Ascending aorta (tissue), 2 donors: Measurements from ENCODE around the gene PTPRN2. TPM values are rescaled to one million over a fixed set of nuclear protein-coding genes. Genes with fewer than 3 reads are reported as not detected.
"Not testable (repeated sequence)": the region's sequence is repeated elsewhere in the genome, so short reads cannot be mapped to it uniquely, and the experiment has no call there.

Experiments used
- DNase-seq, 2 donors: peaks; one replicate each; pipeline ENCODE4 v3.0.0-alpha.2; 2019; ENCODE audit warnings: low spot score in 2 of 2
- H3K27ac ChIP-seq, 2 donors: fragments of 200-600 bp; sonication (generic); one replicate each; pipeline ENCODE4 v1.5.1; 2016 to 2017; ENCODE audit warnings: mild to moderate bottlenecking in 1 of 2
- H3K27me3 ChIP-seq: fragments of 200-600 bp; sonication (generic); one replicate; pipeline ENCODE4 v1.5.1; 2017
- H3K36me3 ChIP-seq, 2 donors: fragments of 200-600 bp; sonication (generic); one replicate each; pipeline ENCODE4 v1.5.1; 2016
- H3K4me1 ChIP-seq, 2 donors: fragments of 200-600 bp; sonication (generic); one replicate each; pipeline ENCODE4 v1.5.1; 2016 to 2017; ENCODE audit warnings: mild to moderate bottlenecking in 1 of 2
- H3K4me3 ChIP-seq, 2 donors: fragments of 200-600 bp; sonication (generic); one replicate each; pipeline ENCODE4 v1.5.1; 2016 to 2017; ENCODE audit warnings: mild to moderate bottlenecking in 1 of 2
- H3K9me3 ChIP-seq, 2 donors: fragments of 200-600 bp; sonication (generic); one replicate each; pipeline ENCODE4 v1.5.1; 2016
- intact Hi-C: fragments of 100-400 bp; cut with DNase I; formaldehyde crosslinking; loops from one replicate; pipeline ENCODE4 v1.15.1; 2023
- total RNA-seq: library from RNA; depleted of rRNA; stranded (reverse); fragments of >200 nt; gene quantifications from one replicate; pipeline ENCODE4 v1.1.0, GENCODE V29; 2016
- TF ChIP-seq, protein P1 (sequence below), 3 experiments: fragments of 200-600 bp in 2 of 3; fragments of 450-650 bp in 1 of 3; sonication (generic) in 2 of 3; IDR thresholded peaks; one replicate each; pipeline ENCODE4 v1.5.1; 2016 to 2019; ENCODE audit warnings: antibody characterized with exemption in 3 of 3, mild to moderate bottlenecking in 1 of 3, moderate library complexity in 1 of 3

The PTPRN2 gene
- total RNA-seq, 1 donor from 2014 or later: 7.3 TPM

DNA sequence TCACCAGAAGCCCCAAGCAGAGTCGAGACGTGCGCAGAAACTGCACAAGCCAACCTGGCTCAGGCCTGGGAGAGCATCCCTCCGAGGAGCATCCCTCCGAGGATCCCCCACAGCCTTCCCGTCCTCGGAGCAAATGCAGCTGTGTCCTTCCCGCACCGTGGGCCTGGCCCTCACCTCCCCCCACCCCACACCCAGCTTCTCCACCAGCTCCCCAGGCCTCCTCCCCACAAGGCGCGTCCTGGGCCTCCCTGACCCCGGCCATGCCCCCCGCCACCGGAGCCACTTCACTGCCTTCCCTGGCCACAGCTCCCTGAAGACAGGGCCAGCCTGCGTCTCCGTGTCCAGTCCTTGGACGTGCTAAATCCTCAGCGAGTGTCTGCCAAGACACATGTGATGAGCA is 60.6 kb downstream of the PTPRN2 start:
- intact Hi-C loops: no loop called here
- no peak for DNase-seq
- no peaks in the 10 kb centered on the region for H3K9me3 ChIP-seq
- H3K4me3 ChIP-seq: no peak overlapping the region
- H3K36me3 ChIP-seq: no peaks in the 10 kb centered on the region
- H3K4me1 ChIP-seq: no peaks in the 10 kb centered on the region
- H3K27ac ChIP-seq: no peak overlapping the region
- H3K27me3 ChIP-seq: no peaks in the 10 kb centered on the region
- TF ChIP-seq, protein P1, sequence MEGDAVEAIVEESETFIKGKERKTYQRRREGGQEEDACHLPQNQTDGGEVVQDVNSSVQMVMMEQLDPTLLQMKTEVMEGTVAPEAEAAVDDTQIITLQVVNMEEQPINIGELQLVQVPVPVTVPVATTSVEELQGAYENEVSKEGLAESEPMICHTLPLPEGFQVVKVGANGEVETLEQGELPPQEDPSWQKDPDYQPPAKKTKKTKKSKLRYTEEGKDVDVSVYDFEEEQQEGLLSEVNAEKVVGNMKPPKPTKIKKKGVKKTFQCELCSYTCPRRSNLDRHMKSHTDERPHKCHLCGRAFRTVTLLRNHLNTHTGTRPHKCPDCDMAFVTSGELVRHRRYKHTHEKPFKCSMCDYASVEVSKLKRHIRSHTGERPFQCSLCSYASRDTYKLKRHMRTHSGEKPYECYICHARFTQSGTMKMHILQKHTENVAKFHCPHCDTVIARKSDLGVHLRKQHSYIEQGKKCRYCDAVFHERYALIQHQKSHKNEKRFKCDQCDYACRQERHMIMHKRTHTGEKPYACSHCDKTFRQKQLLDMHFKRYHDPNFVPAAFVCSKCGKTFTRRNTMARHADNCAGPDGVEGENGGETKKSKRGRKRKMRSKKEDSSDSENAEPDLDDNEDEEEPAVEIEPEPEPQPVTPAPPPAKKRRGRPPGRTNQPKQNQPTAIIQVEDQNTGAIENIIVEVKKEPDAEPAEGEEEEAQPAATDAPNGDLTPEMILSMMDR (IDR thresholded peaks at IDR 0.05): no peak

DNA sequence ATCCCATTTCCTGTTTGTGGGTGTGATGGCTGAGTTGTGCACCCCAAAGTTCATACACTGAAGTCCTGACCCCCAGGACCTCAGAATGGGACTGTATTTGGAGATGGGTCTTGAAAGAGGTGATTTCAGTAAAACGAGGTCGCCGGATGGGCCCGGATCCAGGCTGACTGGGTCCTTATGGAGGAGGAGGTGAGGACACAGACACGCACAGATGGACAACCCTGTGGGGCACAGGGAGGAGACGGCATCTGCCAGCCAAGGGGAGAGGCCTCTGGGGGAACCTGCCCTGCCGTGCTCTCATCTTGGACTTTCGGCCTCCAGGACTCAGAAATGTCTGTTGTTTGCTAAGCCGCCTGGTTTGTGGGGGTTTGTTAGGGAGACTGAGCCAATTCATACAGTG is 61.1 kb downstream of the PTPRN2 start:
- no peak for DNase-seq
- intact Hi-C loops: no loop called here
- H3K27me3 ChIP-seq: no peaks in the 10 kb centered on the region

DNA sequence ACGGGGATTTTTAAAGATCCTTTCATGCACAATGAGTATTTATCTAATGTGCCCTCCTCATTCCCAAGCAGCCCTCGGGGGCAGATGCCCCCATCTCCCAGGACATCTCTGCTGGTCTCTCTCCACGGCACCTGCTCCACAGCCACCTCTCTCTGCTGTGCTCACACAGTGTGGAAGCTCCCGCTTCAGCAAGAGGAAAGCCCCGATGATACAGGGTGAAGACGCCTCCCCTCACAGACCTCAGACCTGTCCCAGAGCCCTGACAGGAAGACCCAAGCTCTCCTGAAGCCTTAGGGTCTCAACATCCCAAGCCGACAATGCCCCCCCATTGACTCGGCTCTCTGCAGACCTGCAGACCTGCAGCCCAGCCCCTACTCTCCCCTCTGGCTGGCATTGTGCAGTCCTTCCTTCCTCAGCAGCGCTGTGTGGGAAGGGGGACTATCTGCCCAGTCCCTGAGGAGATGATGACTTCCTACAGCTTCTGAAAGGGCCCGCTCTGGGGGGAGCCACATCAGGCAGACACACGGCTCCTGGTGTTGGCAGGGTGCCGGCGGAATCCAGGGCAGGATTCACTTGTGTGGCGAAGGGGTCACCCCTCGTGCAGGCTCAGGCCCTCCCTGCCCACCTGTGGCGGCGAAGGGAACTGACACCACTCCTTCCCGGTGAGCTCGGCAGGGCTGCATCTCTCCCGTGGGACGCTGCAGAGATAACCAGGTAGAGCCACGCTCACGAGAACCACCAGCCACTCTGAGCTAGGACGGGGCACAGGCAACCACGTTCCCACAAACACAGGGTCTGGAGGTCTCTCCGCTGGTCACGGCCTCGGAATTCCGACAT is 61.8 kb downstream of the PTPRN2 start:
- Histone ChIP-seq H3K4me3 (no peak overlapping the region), H3K27ac (no peak overlapping the region), H3K27me3 (no peaks in the 10 kb centered on the region), H3K4me1 (no peaks in the 10 kb centered on the region), H3K9me3 (no peaks in the 10 kb centered on the region), H3K36me3 (no peaks in the 10 kb centered on the region)
- intact Hi-C loops: no loop called here
- TF ChIP-seq, protein P1 (IDR thresholded peaks at IDR 0.05): no peak
- DNase-seq: no peak

More for the DNA sequence above, 61.1 kb downstream of the PTPRN2 start:
- TF ChIP-seq, protein P1 (IDR thresholded peaks at IDR 0.05): no peak
- Histone ChIP-seq H3K27ac (no peak overlapping the region), H3K4me3 (no peak overlapping the region), H3K4me1 (no peaks in the 10 kb centered on the region), H3K36me3 (no peaks in the 10 kb centered on the region), H3K9me3 (no peaks in the 10 kb centered on the region)

DNA sequence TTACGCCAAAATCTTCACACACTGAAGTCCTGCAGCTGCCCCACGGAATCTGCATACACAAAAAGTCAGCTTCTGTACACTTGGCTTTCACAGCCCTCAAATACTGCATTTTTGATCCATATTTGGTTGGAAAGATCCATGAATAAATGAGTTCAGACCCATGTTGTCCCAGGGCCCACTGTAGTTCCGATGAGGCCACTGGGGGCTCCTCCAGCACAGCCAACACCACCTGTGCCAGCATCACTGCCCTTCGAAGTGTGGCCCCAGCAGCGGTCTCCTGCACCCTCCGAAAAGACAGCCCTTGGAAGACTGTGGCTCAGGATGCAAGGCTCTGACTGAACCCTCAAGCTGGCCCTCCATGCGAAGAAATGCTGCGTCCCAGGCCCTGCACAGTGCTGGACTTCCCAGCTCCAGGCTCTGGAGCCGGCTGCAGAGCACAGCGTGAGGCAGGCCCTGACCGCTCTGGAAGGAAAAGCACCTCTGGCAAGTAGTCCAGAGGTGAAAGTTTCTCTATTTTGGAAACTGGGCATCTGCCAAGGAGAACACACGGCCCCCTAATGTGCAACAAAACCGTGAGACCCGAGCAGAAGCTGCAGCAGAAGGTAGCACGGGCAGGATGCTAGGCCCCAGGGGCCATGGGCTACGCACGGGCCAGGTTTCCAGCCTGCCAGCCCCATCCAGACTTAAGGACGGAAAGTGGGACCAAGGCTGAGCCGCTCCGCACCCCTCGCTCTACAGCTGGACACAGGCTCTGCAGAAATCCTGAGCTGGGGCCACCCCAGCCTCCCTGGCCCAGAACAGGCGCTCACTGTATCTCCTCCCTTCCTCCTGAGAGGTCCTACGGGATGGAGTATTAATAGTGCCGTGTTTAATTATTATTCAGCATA is 62.6 kb downstream of the PTPRN2 start:
- H3K27me3 ChIP-seq: no peaks in the 10 kb centered on the region
- H3K36me3 ChIP-seq: no peaks in the 10 kb centered on the region
- DNase-seq: no peak
- H3K4me3 ChIP-seq: no peak overlapping the region
- TF ChIP-seq, protein P1 (IDR thresholded peaks at IDR 0.05): no peak
- H3K4me1 ChIP-seq: no peaks in the 10 kb centered on the region
- H3K9me3 ChIP-seq: no peaks in the 10 kb centered on the region
- intact Hi-C loops: no loop called here
- H3K27ac ChIP-seq: no peak overlapping the region

DNA sequence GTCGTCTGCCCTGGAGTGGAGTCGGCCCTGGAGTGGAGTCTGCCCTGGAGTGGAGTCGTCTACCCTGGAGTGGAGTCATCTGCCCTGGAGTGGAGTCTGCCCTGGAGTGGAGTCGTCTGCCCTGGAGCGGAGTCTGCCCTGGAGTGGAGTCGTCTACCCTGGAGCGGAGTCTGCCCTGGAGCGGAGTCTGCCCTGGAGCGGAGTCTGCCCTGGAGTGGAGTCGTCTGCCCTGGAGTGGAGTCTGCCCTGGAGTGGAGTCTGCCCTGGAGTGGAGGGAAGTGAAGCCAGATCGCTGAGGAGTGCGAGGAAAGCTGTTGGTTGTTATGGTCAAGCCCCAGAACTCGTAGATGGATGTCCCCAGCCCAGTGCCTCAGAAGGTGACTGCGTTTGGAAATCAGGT is 63.3 kb downstream of the PTPRN2 start:
- not testable (repeated sequence) for H3K36me3 ChIP-seq

DNA sequence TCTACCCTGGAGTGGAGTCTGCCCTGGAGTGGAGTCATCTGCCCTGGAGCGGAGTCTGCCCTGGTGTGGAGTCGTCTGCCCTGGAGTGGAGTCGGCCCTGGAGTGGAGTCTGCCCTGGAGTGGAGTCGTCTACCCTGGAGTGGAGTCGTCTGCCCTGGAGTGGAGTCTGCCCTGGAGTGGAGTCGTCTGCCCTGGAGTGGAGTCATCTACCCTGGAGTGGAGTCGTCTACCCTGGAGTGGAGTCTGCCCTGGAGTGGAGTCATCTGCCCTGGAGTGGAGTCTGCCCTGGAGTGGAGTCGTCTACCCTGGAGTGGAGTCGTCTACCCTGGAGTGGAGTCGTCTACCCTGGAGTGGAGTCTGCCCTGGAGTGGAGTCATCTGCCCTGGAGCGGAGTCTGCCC is 63.7 kb downstream of the PTPRN2 start:
- DNase-seq, intact Hi-C loops: not testable (repeated sequence)

More for the DNA sequence above, 63.3 kb downstream of the PTPRN2 start:
- DNase-seq, H3K27ac ChIP-seq, H3K9me3 ChIP-seq, H3K4me1 ChIP-seq, H3K27me3 ChIP-seq, intact Hi-C loops, H3K4me3 ChIP-seq: not testable (repeated sequence)

DNA sequence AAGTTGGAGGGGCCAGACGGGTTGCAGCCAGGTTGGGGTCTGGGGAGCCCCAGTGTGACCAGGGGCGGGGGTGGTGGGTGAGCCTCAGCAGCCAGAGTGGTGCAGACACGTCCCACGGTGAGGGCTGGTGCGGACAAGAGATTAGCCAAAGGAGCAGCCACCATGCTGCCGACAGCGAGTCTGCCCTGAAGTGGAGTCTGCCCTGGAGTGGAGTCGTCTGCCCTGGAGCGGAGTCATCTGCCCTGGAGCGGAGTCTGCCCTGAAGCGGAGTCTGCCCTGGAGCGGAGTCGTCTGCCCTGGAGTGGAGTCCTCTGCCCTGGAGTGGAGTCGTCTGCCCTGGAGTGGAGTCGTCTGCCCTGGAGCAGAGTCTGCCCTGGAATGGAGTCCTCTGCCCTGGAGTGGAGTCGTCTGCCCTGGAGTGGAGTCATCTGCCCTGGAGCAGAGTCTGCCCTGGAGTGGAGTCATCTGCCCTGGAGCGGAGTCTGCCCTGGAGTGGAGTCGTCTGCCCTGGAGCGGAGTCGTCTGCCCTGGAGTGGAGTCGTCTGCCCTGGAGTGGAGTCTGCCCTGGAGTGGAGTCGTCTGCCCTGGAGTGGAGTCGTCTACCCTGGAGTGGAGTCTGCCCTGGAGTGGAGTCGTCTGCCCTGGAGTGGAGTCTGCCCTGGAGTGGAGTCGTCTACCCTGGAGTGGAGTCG is 64.3 kb downstream of the PTPRN2 start:
- DNase-seq, H3K4me1 ChIP-seq, H3K4me3 ChIP-seq, H3K9me3 ChIP-seq, intact Hi-C loops, H3K36me3 ChIP-seq, H3K27me3 ChIP-seq, H3K27ac ChIP-seq: not testable (repeated sequence)

More for the DNA sequence above, 63.7 kb downstream of the PTPRN2 start:
- not testable (repeated sequence) for H3K27me3 ChIP-seq, H3K27ac ChIP-seq, H3K36me3 ChIP-seq, H3K9me3 ChIP-seq, H3K4me1 ChIP-seq, H3K4me3 ChIP-seq

DNA sequence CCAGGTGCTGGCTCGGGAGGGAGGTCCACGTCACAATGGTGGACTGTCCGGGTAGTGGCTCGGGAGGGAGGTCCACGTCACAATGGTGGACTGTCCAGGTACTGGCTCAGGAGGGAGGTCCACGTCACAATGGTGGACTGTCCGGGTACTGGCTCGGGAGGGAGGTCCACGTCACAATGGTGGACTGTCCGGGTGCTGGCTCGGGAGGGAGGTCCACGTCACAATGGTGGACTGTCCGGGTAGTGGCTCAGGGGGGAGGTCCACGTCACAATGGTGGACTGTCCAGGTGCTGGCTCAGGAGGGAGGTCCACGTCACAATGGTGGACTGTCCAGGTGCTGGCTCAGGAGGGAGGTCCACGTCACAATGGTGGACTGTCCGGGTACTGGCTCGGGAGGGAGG is 65.8 kb downstream of the PTPRN2 start:
- H3K9me3 ChIP-seq, DNase-seq, H3K36me3 ChIP-seq, intact Hi-C loops, H3K4me1 ChIP-seq, H3K27ac ChIP-seq, H3K27me3 ChIP-seq, H3K4me3 ChIP-seq: not testable (repeated sequence)
